Ovary (tissue), 9 donors: ENCODE data around the gene TFAP2D. TPM values are rescaled to one million over a fixed set of nuclear protein-coding genes. Genes with fewer than 3 reads are reported as not detected.

ENCODE experiments used
- DNase-seq, 5 donors: peaks; one replicate each; pipeline ENCODE4 v3.0.0-alpha.2; 2019 to 2020
- H3K27ac ChIP-seq, 2 donors: fragments of 200-600 bp; one replicate each; pipeline versions ENCODE4 v1.5.1 to v1.8.0; 2019 to 2022
- H3K27me3 ChIP-seq: fragments of 200-600 bp; one replicate; pipeline ENCODE4 v1.8.0; 2022
- H3K36me3 ChIP-seq: fragments of 200-600 bp; sonication (generic); one replicate; pipeline ENCODE4 v1.5.1; 2019
- H3K4me1 ChIP-seq: one replicate; pipeline ENCODE4 v1.8.1; 2013; ENCODE audit warnings: mild to moderate bottlenecking, moderate library complexity; ENCODE audit not compliant: insufficient read depth
- H3K4me3 ChIP-seq: fragments of 200-600 bp; sonication (generic); one replicate; pipeline ENCODE4 v1.5.1; 2017
- H3K9me3 ChIP-seq, 2 donors: fragments of 200-600 bp in 1 of 2; sonication (generic) in 1 of 2; one replicate each; pipeline versions ENCODE4 v1.5.1 to v1.8.1; 2013 to 2019; ENCODE audit warnings: mild to moderate bottlenecking in 1 of 2, moderate library complexity in 1 of 2
- EP300 ChIP-seq: sonication (generic); formaldehyde crosslinking; IDR thresholded peaks from one replicate; pipeline ENCODE4 v1.6.1; 2017; ENCODE audit warnings: antibody characterized with exemption
- POLR2A ChIP-seq: fragments of 450-650 bp; IDR thresholded peaks from one replicate; pipeline ENCODE4 v1.6.1; 2017; ENCODE audit warnings: antibody characterized with exemption, mild to moderate bottlenecking, moderate library complexity
- WGBS, 3 donors: extraction: QIAGEN DNeasy Blood & Tissue Kit in 1 of 3; methylation state at CpG; one replicate each; pipeline versions ENCODE4 v1.1.5 to v1.1.7; 2013 to 2017; 5-methylcytosine and 5-hydroxymethylcytosine counted together
- intact Hi-C, 4 donors: fragments of 100-400 bp; cut with DNase I; formaldehyde crosslinking; loops; one replicate each; pipeline versions ENCODE4 v1.11.0 to v1.15.1; 2022 to 2023
- polyA plus RNA-seq, 2 donors: library from polyadenylated mRNA; stranded (reverse); fragments of 200-250 nt in 1 of 2; fragments of 350-450 nt in 1 of 2; fragmentation: Illumina TruSeq in 1 of 2; extraction: RNeasy Lipid Tissue Mini Kit (QIAGEN cat#74804) in 1 of 2; gene quantifications; one replicate each; pipeline ENCODE4 v1.2.3, GENCODE V29; 2013 to 2014
- total RNA-seq, 7 donors: library from RNA; depleted of rRNA in 2 of 7; stranded (reverse); fragments of >200 nt in 2 of 7; fragmentation: NEBNext Ultra II Directional in 3 of 7; extraction: Animal tissue kit (Norgen Biotek cat#: 25700) in 3 of 7; gene quantifications; one replicate each; pipeline versions ENCODE4 v1.1.0 to v1.2.4, GENCODE V29; 2016 to 2023
- TF ChIP-seq, protein P1 (sequence below), 3 donors: fragments of 450-650 bp in 2 of 3; fragments of 200-600 bp in 1 of 3; IDR thresholded peaks; one replicate each; pipeline versions ENCODE4 v1.5.1 to v1.8.0; 2016 to 2022; ENCODE audit warnings: antibody characterized with exemption in 3 of 3, mild to moderate bottlenecking in 1 of 3
- donor health status: DM: no; HTN: no; CAD: no; lungs with moderate emphysema.
- donor health status: DM: no; HTN: no; CAD: no.
- donor health status: Bipolar disorder and iron deficiency.
- donor health status: DM: yes; HTN: yes; CAD: no.
- donor health status: DM: no; HTN: no; CAD: no.
- donor health status: DM: yes; HTN: yes; CAD: no.

TFAP2D gene
- total and polyA plus RNA-seq, 9 donors = not detected

DNA sequence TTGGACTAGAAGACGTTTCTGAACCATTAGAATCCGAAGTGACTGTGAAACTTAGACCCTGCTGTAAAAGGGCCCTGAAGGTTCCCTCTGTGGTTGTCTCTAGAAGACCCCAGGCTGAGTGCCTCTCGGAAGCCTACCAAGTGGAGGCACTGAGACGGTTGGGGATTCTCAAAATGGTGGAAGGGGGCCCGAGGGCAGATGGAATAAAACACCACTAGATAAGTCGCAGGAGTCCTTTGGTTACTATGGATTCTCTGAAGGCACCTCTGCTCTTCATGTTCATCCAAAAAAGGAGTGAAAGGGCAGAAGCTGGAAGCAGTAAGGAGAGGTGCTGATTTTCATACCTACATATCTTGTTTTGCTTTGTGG is 4.0 kb upstream of the TFAP2D start:
- Histone ChIP-seq H3K4me3 (no peak overlapping the region), H3K4me1 (no peaks in the 10 kb centered on the region), H3K36me3 (no peaks in the 10 kb centered on the region), H3K27me3 (no peaks in the 10 kb centered on the region), H3K27ac (no peak overlapping the region), H3K9me3 (no peaks in the 10 kb centered on the region)
- 6 to 10% (median 7%) methylated on average over 6 of the region's 6 CpGs for WGBS, 3 donors
- TF ChIP-seq EP300 (no peak), POLR2A (no peak)
- TF ChIP-seq, protein P1, sequence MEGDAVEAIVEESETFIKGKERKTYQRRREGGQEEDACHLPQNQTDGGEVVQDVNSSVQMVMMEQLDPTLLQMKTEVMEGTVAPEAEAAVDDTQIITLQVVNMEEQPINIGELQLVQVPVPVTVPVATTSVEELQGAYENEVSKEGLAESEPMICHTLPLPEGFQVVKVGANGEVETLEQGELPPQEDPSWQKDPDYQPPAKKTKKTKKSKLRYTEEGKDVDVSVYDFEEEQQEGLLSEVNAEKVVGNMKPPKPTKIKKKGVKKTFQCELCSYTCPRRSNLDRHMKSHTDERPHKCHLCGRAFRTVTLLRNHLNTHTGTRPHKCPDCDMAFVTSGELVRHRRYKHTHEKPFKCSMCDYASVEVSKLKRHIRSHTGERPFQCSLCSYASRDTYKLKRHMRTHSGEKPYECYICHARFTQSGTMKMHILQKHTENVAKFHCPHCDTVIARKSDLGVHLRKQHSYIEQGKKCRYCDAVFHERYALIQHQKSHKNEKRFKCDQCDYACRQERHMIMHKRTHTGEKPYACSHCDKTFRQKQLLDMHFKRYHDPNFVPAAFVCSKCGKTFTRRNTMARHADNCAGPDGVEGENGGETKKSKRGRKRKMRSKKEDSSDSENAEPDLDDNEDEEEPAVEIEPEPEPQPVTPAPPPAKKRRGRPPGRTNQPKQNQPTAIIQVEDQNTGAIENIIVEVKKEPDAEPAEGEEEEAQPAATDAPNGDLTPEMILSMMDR (IDR thresholded peaks at IDR 0.05) = no peak
- intact Hi-C loops = no loop called here
- no peak for DNase-seq

DNA sequence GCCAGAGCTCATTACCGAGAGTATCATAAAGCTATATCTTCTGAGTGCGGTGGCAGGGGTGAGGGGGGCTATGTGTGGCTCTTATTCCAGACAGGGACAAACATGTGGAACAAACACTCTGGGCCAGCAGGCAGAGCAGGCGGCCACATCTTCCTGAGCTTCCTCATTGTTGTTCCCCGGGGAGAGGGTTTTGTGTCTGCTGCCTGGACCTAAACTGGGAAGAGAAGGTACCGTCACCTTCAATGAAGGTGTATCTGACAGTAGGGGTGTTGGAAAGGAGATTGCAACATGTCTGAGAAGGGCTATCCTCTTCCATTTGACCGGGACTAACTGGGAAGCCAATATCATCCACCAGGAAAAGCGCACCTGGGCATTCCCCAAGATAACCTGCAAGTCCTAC is 1.6 kb upstream of the TFAP2D start:
- Histone ChIP-seq H3K4me3 (no peak overlapping the region), H3K9me3 (no peaks in the 10 kb centered on the region), H3K4me1 (no peaks in the 10 kb centered on the region), H3K27ac (no peak overlapping the region), H3K27me3 (no peaks in the 10 kb centered on the region), H3K36me3 (no peaks in the 10 kb centered on the region)
- no peak for DNase-seq
- intact Hi-C loops = no loop called here
- WGBS, 3 donors = 11 to 21% (median 20%) methylated on average over 7 of the region's 7 CpGs
- TF ChIP-seq EP300 = no peak
- TF ChIP-seq, protein P1 (IDR thresholded peaks at IDR 0.05) = no peak
- TF ChIP-seq POLR2A = no peak

DNA sequence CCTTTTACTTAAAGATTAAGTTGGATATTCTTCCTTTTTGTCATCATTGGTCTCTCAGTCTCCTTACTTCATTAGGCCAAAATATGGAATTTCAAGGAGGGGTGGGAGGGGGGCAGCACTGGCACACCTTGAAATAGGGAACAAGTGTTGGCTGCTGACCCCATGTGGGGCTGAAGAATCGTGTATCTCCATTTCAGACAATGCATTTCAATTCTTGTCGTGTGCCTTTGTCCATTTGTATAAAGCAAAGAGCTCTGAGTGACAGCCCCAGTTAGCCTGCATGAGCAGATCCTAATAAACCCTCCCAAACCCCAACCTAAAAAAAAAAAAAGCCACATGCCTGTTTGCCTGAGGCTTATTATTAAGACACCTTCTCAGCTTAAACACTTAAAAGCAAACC is 1.0 kb upstream of the TFAP2D start:
- no peaks in the 10 kb centered on the region for H3K36me3 ChIP-seq
- no peaks in the 10 kb centered on the region for H3K27me3 ChIP-seq
- H3K27ac ChIP-seq = no peak overlapping the region
- intact Hi-C loops = no loop called here
- H3K4me3 ChIP-seq = no peak overlapping the region
- TF ChIP-seq EP300 (no peak), POLR2A (no peak)
- TF ChIP-seq, protein P1 (IDR thresholded peaks at IDR 0.05) = no peak
- DNase-seq = no peak
- H3K9me3 ChIP-seq = no peaks in the 10 kb centered on the region
- H3K4me1 ChIP-seq = no peaks in the 10 kb centered on the region
- WGBS, 3 donors = 0 to 2% (median 1%) methylated on average over 2 of the region's 2 CpGs

DNA sequence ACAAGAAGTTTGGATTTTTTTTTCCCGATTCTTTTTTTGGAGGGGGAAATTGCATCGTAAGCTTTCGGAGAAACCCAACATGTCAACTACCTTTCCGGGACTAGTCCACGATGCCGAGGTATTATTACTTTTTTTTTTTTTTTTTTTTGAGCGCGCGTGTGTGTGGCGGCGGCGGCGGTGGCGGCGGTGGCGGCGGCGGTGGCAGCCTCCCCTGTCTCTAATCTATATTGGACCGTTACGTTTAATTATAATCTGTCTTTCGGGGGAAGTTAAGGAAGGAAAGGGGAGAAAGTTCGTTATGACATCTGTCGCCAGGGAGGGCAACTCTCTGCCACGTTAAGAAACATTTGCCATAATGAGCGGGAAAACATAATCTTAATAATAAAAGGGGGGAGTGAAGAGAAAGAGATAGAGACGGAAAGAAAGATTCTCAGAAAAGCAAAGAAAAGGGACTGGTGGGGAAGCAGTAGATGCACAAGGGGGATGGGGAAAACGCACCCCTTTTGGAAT is 706 bp downstream of the TFAP2D start:
- intact Hi-C loops = no loop called here

More for the DNA sequence above, 706 bp downstream of the TFAP2D start:
- Histone ChIP-seq H3K36me3 (no peaks in the 10 kb centered on the region), H3K27ac (no peak overlapping the region), H3K4me3 (no peak overlapping the region), H3K27me3 (no peaks in the 10 kb centered on the region), H3K9me3 (no peaks in the 10 kb centered on the region), H3K4me1 (no peaks in the 10 kb centered on the region)
- TF ChIP-seq EP300 = no peak
- TF ChIP-seq, protein P1 (IDR thresholded peaks at IDR 0.05) = no peak
- 1 to 2% (median 2%) methylated on average over 27 of the region's 27 CpGs for WGBS, 3 donors
- no peak for DNase-seq
